ENCODE data around the gene ZNHIT3. TPM values are rescaled to one million over a fixed set of nuclear protein-coding genes. Genes with fewer than 3 reads are reported as not detected.
A peak's percentile ranks its signal among the peaks of the same experiment; 100 is the strongest.
"Not testable (repeated sequence)": the region's sequence is repeated elsewhere in the genome, so short reads cannot be mapped to it uniquely, and the experiment has no call there.

The ZNHIT3 gene
- total RNA-seq, 8 experiments from 2014 or later = 40.8 to 83.4 (median 64.4) TPM

GRCh38 chr17:36468903-36469635 is 17.4 kb upstream of the ZNHIT3 start:
- in situ Hi-C loops (cut with MboI; ENCODE audit: low pct_unique_long_range_greater_than_20kb in 2 of 9, low sequenced_read_pairs in 9 of 9, unreplicated experiment in 9 of 9) = no loop called here
- no peak overlapping the region for H3K27ac ChIP-seq
- no peak overlapping the region for H3K4me3 ChIP-seq
- no peaks in the 10 kb centered on the region for H3K4me1 ChIP-seq (replicated peaks in 1 of 2)
- 0 to 53% (median 43%) methylated on average over 1 to 11 of the region's 18 CpGs; no CpG with 5 or more reads in 2 of the 10 experiments for WGBS, 10 experiments
- no peak for ATAC-seq (replicated peaks in 6 of 8)

GRCh38 chr17:36469733-36470132 is 16.7 kb upstream of the ZNHIT3 start:
- in situ Hi-C loops (cut with MboI; ENCODE audit: low pct_unique_long_range_greater_than_20kb in 2 of 9, low sequenced_read_pairs in 9 of 9, unreplicated experiment in 9 of 9) = no loop called here
- Histone ChIP-seq H3K4me1 (replicated peaks in 1 of 2) (no peaks in the 10 kb centered on the region), H3K4me3 (no peak overlapping the region), H3K27ac (no peak overlapping the region)
- no peak for ATAC-seq (replicated peaks in 6 of 8)
- 0 to 90% (median 10%) methylated on average over 1 to 2 of the region's 7 CpGs; no CpG with 5 or more reads in 5 of the 10 experiments for whole genome bisulfite sequencing, 10 experiments

GRCh38 chr17:36470499-36470898 is 16.0 kb upstream of the ZNHIT3 start:
- no peak for ATAC-seq (replicated peaks in 6 of 8)
- no peak overlapping the region for H3K4me3 ChIP-seq
- no peak overlapping the region for H3K27ac ChIP-seq
- in situ Hi-C loops (cut with MboI; ENCODE audit: low pct_unique_long_range_greater_than_20kb in 2 of 9, low sequenced_read_pairs in 9 of 9, unreplicated experiment in 9 of 9) = no loop called here
- H3K4me1 ChIP-seq (replicated peaks in 1 of 2) = no peaks in the 10 kb centered on the region

- no peak overlapping the region for H3K4me3 ChIP-seq
- no peak for ATAC-seq (replicated peaks in 6 of 8)
- in situ Hi-C loops (cut with MboI; ENCODE audit: low pct_unique_long_range_greater_than_20kb in 2 of 9, low sequenced_read_pairs in 9 of 9, unreplicated experiment in 9 of 9) = no loop called here
- no peaks in the 10 kb centered on the region for H3K4me1 ChIP-seq (replicated peaks in 1 of 2)
- 20 to 86% (median 72%) methylated on average over 1 to 4 of the region's 7 CpGs; no CpG with 5 or more reads in 3 of the 10 experiments for WGBS, 10 experiments
- no peak overlapping the region for H3K27ac ChIP-seq
Measured at GRCh38 chr17:36474571-36474970, 11.9 kb upstream of the ZNHIT3 start.

GRCh38 chr17:36475346-36475970 is 11.0 kb upstream of the ZNHIT3 start:
- WGBS, 10 experiments = 0 to 100% methylated on average over 1 to 3 of the region's 4 CpGs; no CpG with 5 or more reads in 8 of the 10 experiments
- in situ Hi-C loops (cut with MboI; ENCODE audit: low pct_unique_long_range_greater_than_20kb in 2 of 9, low sequenced_read_pairs in 9 of 9, unreplicated experiment in 9 of 9) = loop anchor here in 4 of 9 experiments (25.0 kb wide), 2 partner anchors 288 to 513 kb away; partner anchors contain the start of genes CCL3L1 (in 1 of the 4), CCL3L3 (in 1 of the 4) and TBC1D3B (in 1 of the 4)
- no peak for ATAC-seq (replicated peaks in 6 of 8)
- no peak overlapping the region for H3K4me3 ChIP-seq
- no peak overlapping the region for H3K27ac ChIP-seq
- H3K4me1 ChIP-seq (replicated peaks in 1 of 2) = no peaks in the 10 kb centered on the region

- in situ Hi-C loops (cut with MboI; ENCODE audit: low pct_unique_long_range_greater_than_20kb in 2 of 9, low sequenced_read_pairs in 9 of 9, unreplicated experiment in 9 of 9) = loop anchor here in 4 of 9 experiments (25.0 kb wide), 2 partner anchors 295 to 520 kb away; partner anchors contain the start of genes CCL3L1 (in 1 of the 4), CCL3L3 (in 1 of the 4) and TBC1D3B (in 1 of the 4)
- Histone ChIP-seq H3K27ac (no peak overlapping the region), H3K4me1 (replicated peaks in 1 of 2) (peaks cover 3 to 13% of the 10 kb centered on the region in 2 donors), H3K4me3 (no peak overlapping the region)
- ATAC-seq (replicated peaks in 6 of 8) = no peak
- WGBS, 10 experiments = 10 to 100% (median 58%) methylated on average over 1 to 7 of the region's 7 CpGs; no CpG with 5 or more reads in 2 of the 10 experiments
Measured at GRCh38 chr17:36481829-36482228, 4.7 kb upstream of the ZNHIT3 start.

- Histone ChIP-seq H3K4me1 (replicated peaks in 1 of 2) (peaks cover 8 to 18% of the 10 kb centered on the region in 2 donors), H3K4me3 (peak overlapping the region; percentile 12 to 24 (median 20)), H3K27ac (no peak overlapping the region)
- 22 to 80% (median 46%) methylated on average over 1 to 8 of the region's 79 CpGs; no CpG with 5 or more reads in 4 of the 10 experiments for WGBS, 10 experiments
- in situ Hi-C loops (cut with MboI; ENCODE audit: low pct_unique_long_range_greater_than_20kb in 2 of 9, low sequenced_read_pairs in 9 of 9, unreplicated experiment in 9 of 9) = loop anchor here in 4 of 9 experiments (25.0 kb wide), 2 partner anchors 296 to 521 kb away; partner anchors contain the start of genes CCL3L1 (in 1 of the 4), CCL3L3 (in 1 of the 4) and TBC1D3B (in 1 of the 4)
- peak; percentile 65 to 86 (median 74) for ATAC-seq (replicated peaks in 6 of 8)
Measured at GRCh38 chr17:36482611-36483504, 3.6 kb upstream of the ZNHIT3 start.

GRCh38 chr17:36484021-36484420 is 2.5 kb upstream of the ZNHIT3 start:
- H3K4me1 ChIP-seq (replicated peaks in 1 of 2) = peaks cover 11 to 18% of the 10 kb centered on the region in 2 donors
- H3K4me3 ChIP-seq; ATAC-seq (replicated peaks in 6 of 8); H3K27ac ChIP-seq: not testable (repeated sequence)
- in situ Hi-C loops (cut with MboI; ENCODE audit: low pct_unique_long_range_greater_than_20kb in 2 of 9, low sequenced_read_pairs in 9 of 9, unreplicated experiment in 9 of 9) = loop anchor here in 4 of 9 experiments (25.0 kb wide), 2 partner anchors 297 to 522 kb away; partner anchors contain the start of genes CCL3L1 (in 1 of the 4), CCL3L3 (in 1 of the 4) and TBC1D3B (in 1 of the 4)
- WGBS, 10 experiments = 50 to 100% (median 78%) methylated on average over 1 to 7 of the region's 7 CpGs; no CpG with 5 or more reads in 4 of the 10 experiments

GRCh38 chr17:36485027-36485426 is 1.5 kb upstream of the ZNHIT3 start:
- no peak for ATAC-seq (replicated peaks in 6 of 8)
- 81 to 100% (median 92%) methylated on average over 2 to 6 of the region's 8 CpGs; no CpG with 5 or more reads in 4 of the 10 experiments for WGBS, 10 experiments
- H3K4me3 ChIP-seq = no peak overlapping the region
- in situ Hi-C loops (cut with MboI; ENCODE audit: low pct_unique_long_range_greater_than_20kb in 2 of 9, low sequenced_read_pairs in 9 of 9, unreplicated experiment in 9 of 9) = loop anchor here in 4 of 9 experiments (25.0 kb wide), 2 partner anchors 298 to 523 kb away; partner anchors contain the start of genes CCL3L1 (in 1 of the 4), CCL3L3 (in 1 of the 4) and TBC1D3B (in 1 of the 4)
- peaks cover 11 to 18% of the 10 kb centered on the region in 2 donors for H3K4me1 ChIP-seq (replicated peaks in 1 of 2)
- no peak overlapping the region for H3K27ac ChIP-seq

GRCh38 chr17:36485805-36486203 is 677 bp upstream of the ZNHIT3 start:
- Histone ChIP-seq H3K27ac (peak overlapping the region in 1 of 2 donors; percentile 3), H3K4me3 (peak overlapping the region; percentile 62 to 78 (median 69)), H3K4me1 (replicated peaks in 1 of 2) (peaks cover 11 to 18% of the 10 kb centered on the region in 2 donors)
- WGBS, 10 experiments = 0 to 39% (median 7%) methylated on average over 1 to 5 of the region's 10 CpGs; no CpG with 5 or more reads in 4 of the 10 experiments
- ATAC-seq (replicated peaks in 6 of 8) = no peak
- in situ Hi-C loops (cut with MboI; ENCODE audit: low pct_unique_long_range_greater_than_20kb in 2 of 9, low sequenced_read_pairs in 9 of 9, unreplicated experiment in 9 of 9) = loop anchor here in 4 of 9 experiments (25.0 kb wide), 2 partner anchors 299 to 524 kb away; partner anchors contain the start of genes CCL3L1 (in 1 of the 4), CCL3L3 (in 1 of the 4) and TBC1D3B (in 1 of the 4)

GRCh38 chr17:36493956-36494355 is 7.5 kb downstream of the ZNHIT3 start:
- no peak for ATAC-seq (replicated peaks in 6 of 8)
- in situ Hi-C loops (cut with MboI; ENCODE audit: low pct_unique_long_range_greater_than_20kb in 2 of 9, low sequenced_read_pairs in 9 of 9, unreplicated experiment in 9 of 9) = loop anchor here in 4 of 9 experiments (25.0 kb wide), 2 partner anchors 307 to 532 kb away; partner anchors contain the start of genes CCL3L1 (in 1 of the 4), CCL3L3 (in 1 of the 4) and TBC1D3B (in 1 of the 4)
- H3K27ac ChIP-seq = no peak overlapping the region
- H3K4me3 ChIP-seq = no peak overlapping the region
- 67 to 91% (median 83%) methylated on average over 1 of the region's 1 CpG; no CpG with 5 or more reads in 3 of the 10 experiments for WGBS, 10 experiments
- H3K4me1 ChIP-seq (replicated peaks in 1 of 2) = peaks cover 9 to 19% of the 10 kb centered on the region in 2 donors

GRCh38 chr17:36494674-36495073 is 8.2 kb downstream of the ZNHIT3 start:
- ATAC-seq (replicated peaks in 6 of 8) = no peak
- no peak overlapping the region for H3K27ac ChIP-seq
- 78 to 100% (median 95%) methylated on average over 1 to 4 of the region's 5 CpGs; no CpG with 5 or more reads in 2 of the 10 experiments for WGBS, 10 experiments
- in situ Hi-C loops (cut with MboI; ENCODE audit: low pct_unique_long_range_greater_than_20kb in 2 of 9, low sequenced_read_pairs in 9 of 9, unreplicated experiment in 9 of 9) = loop anchor here in 4 of 9 experiments (25.0 kb wide), 2 partner anchors 307 to 532 kb away; partner anchors contain the start of genes CCL3L1 (in 1 of the 4), CCL3L3 (in 1 of the 4) and TBC1D3B (in 1 of the 4)
- no peak overlapping the region for H3K4me3 ChIP-seq
- H3K4me1 ChIP-seq (replicated peaks in 1 of 2) = peaks cover 9 to 19% of the 10 kb centered on the region in 2 donors
